ENCODE data around the gene LGALSL. TPM values are rescaled to one million over a fixed set of nuclear protein-coding genes. Genes with fewer than 3 reads are reported as not detected.

Gene LGALSL
- total RNA-seq, 6 donors from 2014 or later, result 8.4 to 31.5 (median 21.1) TPM

GRCh38 chr2:64447317-64448040, 6.5 kb upstream of the LGALSL start:
- WGBS, 2 donors, result 77 to 86% methylated on average over 2 of the region's 2 CpGs

GRCh38 chr2:64448041-64448426, 5.9 kb upstream of the LGALSL start:
- H3K36me3 ChIP-seq, result no peaks in the 10 kb centered on the region
- 80 to 87% methylated on average over 7 of the region's 7 CpGs for WGBS, 2 donors
- no peak for TF ChIP-seq POLR2A (IDR thresholded peaks at IDR 0.05)
- TF ChIP-seq POLR2AphosphoS5 (IDR thresholded peaks at IDR 0.05), result no peak
- no peak for TF ChIP-seq CTCF (IDR thresholded peaks at IDR 0.05)
- TF ChIP-seq EP300 (IDR thresholded peaks at IDR 0.05), result no peak
- DNase-seq, result no peak
- H3K9me3 ChIP-seq, result no peaks in the 10 kb centered on the region
- H3K4me1 ChIP-seq, result peaks cover 0 to 6% (median 4%) of the 10 kb centered on the region in 4 donors
- H3K27ac ChIP-seq, result no peak overlapping the region
- H3K27me3 ChIP-seq, result no peaks in the 10 kb centered on the region
- no peak for ATAC-seq (ENCODE audit: low FRiP score in 2 of 2)
- no peak overlapping the region for H3K4me3 ChIP-seq

More at GRCh38 chr2:64447317-64448040, 6.5 kb upstream of the LGALSL start:
- H3K4me1 ChIP-seq, result peaks cover 0 to under 1% (median 0%) of the 10 kb centered on the region in 4 donors
- H3K4me3 ChIP-seq, result no peak overlapping the region
- H3K36me3 ChIP-seq, result no peaks in the 10 kb centered on the region
- no peak for TF ChIP-seq EP300 (IDR thresholded peaks at IDR 0.05)
- no peak for TF ChIP-seq CTCF (IDR thresholded peaks at IDR 0.05)
- TF ChIP-seq POLR2AphosphoS5 (IDR thresholded peaks at IDR 0.05), result no peak
- no peak for TF ChIP-seq POLR2A (IDR thresholded peaks at IDR 0.05)
- H3K27ac ChIP-seq, result no peak overlapping the region
- H3K27me3 ChIP-seq, result no peaks in the 10 kb centered on the region
- H3K9me3 ChIP-seq, result no peaks in the 10 kb centered on the region
- DNase-seq, result no peak
- ATAC-seq (ENCODE audit: low FRiP score in 2 of 2), result no peak

- no peaks in the 10 kb centered on the region for H3K9me3 ChIP-seq
- no peaks in the 10 kb centered on the region for H3K36me3 ChIP-seq
- WGBS, 2 donors, result 79 to 84% methylated on average over 2 of the region's 2 CpGs
- ATAC-seq (ENCODE audit: low FRiP score in 2 of 2) (no peak), DNase-seq (no peak)
- no peaks in the 10 kb centered on the region for H3K27me3 ChIP-seq
- H3K4me3 ChIP-seq, result no peak overlapping the region
- TF ChIP-seq POLR2AphosphoS5 (IDR thresholded peaks at IDR 0.05), result no peak
- TF ChIP-seq EP300 (IDR thresholded peaks at IDR 0.05), result no peak
- no peak for TF ChIP-seq POLR2A (IDR thresholded peaks at IDR 0.05)
- TF ChIP-seq CTCF (IDR thresholded peaks at IDR 0.05), result no peak
- no peak overlapping the region for H3K27ac ChIP-seq
- peaks cover 10 to 28% (median 19%) of the 10 kb centered on the region in 4 donors for H3K4me1 ChIP-seq
Measured at GRCh38 chr2:64451051-64451450, 2.9 kb upstream of the LGALSL start.

- no peaks in the 10 kb centered on the region for H3K27me3 ChIP-seq
- peaks cover 16 to 34% (median 19%) of the 10 kb centered on the region in 4 donors for H3K4me1 ChIP-seq
- ATAC-seq (ENCODE audit: low FRiP score in 2 of 2), result peak; percentile 34 to 67
- peak; percentile 56 to 93 for DNase-seq
- peak overlapping the region; percentile 91 to 98 (median 96) for H3K27ac ChIP-seq
- TF ChIP-seq POLR2AphosphoS5 (IDR thresholded peaks at IDR 0.05) (no peak), CTCF (IDR thresholded peaks at IDR 0.05) (no peak), EP300 (IDR thresholded peaks at IDR 0.05) (no peak), POLR2A (IDR thresholded peaks at IDR 0.05) (no peak)
- H3K9me3 ChIP-seq, result no peaks in the 10 kb centered on the region
- peaks cover 2 to 30% (median 4%) of the 10 kb centered on the region in 4 donors for H3K36me3 ChIP-seq
- H3K4me3 ChIP-seq, result peak overlapping the region; percentile 74 to 96 (median 88)
- WGBS, 2 donors, result 7 to 27% methylated on average over 6 to 36 of the region's 103 CpGs
Measured at GRCh38 chr2:64454386-64455332, 697 bp downstream of the LGALSL start.
